ENCODE results near the gene OTOF. TPM values are rescaled to one million over a fixed set of nuclear protein-coding genes. Genes with fewer than 3 reads are reported as not detected.
A peak's percentile ranks its signal among the peaks of the same experiment; 100 is the strongest.

OTOF gene
- total and polyA plus RNA-seq, 9 of the 15 experiments (the other 6 are each of a cell fraction or from before 2014, with no cell fraction given), result 0.03 to 0.11 (median 0.06) TPM; not detected in 5

DNA sequence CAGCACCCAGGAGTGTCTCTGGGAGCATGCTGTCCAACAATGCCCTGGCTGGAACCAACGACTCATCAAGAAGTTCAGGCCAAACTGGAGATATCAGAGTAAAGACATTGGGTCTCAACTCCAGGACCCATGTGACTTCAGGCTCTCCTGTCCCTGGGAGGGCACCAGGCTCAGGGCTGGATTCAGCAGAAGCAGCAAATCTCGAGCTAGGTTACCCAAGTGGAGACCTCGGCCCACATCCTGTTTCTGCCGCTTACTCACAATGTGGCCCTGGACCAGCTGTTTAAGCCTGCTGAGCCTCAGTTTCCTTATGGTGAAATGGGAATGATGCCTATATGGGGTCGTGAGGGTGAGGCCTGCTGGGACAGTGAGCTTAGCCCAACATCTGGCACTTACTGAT, 9.3 kb upstream of the OTOF start:
- DNase-seq (ENCODE audit: extremely low read depth in 1 of 4, low spot score in 3 of 4) (no peak), ATAC-seq (no peak; the same call in 2 of the 3 replicates), FAIRE-seq (no peak)
- no peaks in the 10 kb centered on the region for H3K36me3 ChIP-seq (ENCODE audit: control insufficient read depth, insufficient read depth, low read length)
- no peaks in the 10 kb centered on the region; the same call in 1 of the 2 replicates for H3K9me3 ChIP-seq (replicated peaks; ENCODE audit: control insufficient read depth, insufficient read depth, low read depth, low read length)
- POLR2A ChIA-PET, result interaction anchor here (0.6 to 1.0 kb wide), 2 partner anchors 8 to 85 kb away, joined by 3 read pairs; partner anchors contain the start of gene DRC1
- H3K4me3 ChIP-seq, result no peak overlapping the region
- CTCF ChIA-PET (ENCODE audit: low intra/inter-chr PET ratio), result no interaction called here
- peaks cover under 1 to 11% of the 10 kb centered on the region in 2 experiments; a peak in 4 of 5 replicates for H3K4me1 ChIP-seq (replicated peaks in 1 of 2; ENCODE audit: control insufficient read depth in 2 of 2, insufficient read depth in 2 of 2, low read length in 2 of 2)
- WGBS (ENCODE audit: insufficient coverage, low coverage, missing lambda C conversion rate), result 2% methylated on average over 5 of the region's 5 CpGs
- H3K27me3 ChIP-seq (ENCODE audit: control insufficient read depth in 2 of 2, insufficient read depth in 2 of 2, low read length in 2 of 2), result peaks cover 2 to 47% of the 10 kb centered on the region in 2 experiments; a peak in 3 of 5 replicates
- no peaks in the 10 kb centered on the region for H3K9me1 ChIP-seq (ENCODE audit: control insufficient read depth, insufficient read depth, low read length)
- no peak overlapping the region for H3K4me2 ChIP-seq (ENCODE audit: insufficient read depth, low read length)
- in situ Hi-C loops (cut with MboI), result no loop called here
- H3K9ac ChIP-seq (ENCODE audit: insufficient read depth in 1 of 2, low read depth in 2 of 2, low read length in 2 of 2), result no peak overlapping the region
- H3K79me2 ChIP-seq (ENCODE audit: control insufficient read depth, insufficient read depth, low read length), result no peaks in the 10 kb centered on the region
- no peak overlapping the region for H2AFZ ChIP-seq (ENCODE audit: low read depth, low read length)
- TSS peak; percentile 95 for BruUV-seq (replicated peaks)
- no peak overlapping the region for H3K27ac ChIP-seq (ENCODE audit: extremely low read depth, low read depth, low read length)
- no peaks in the 10 kb centered on the region for H4K20me1 ChIP-seq (replicated peaks; ENCODE audit: control insufficient read depth, insufficient read depth, low read length)
- intact Hi-C loops (cut with micrococcal nuclease), result no loop called here
- TF ChIP-seq SIN3B (IDR thresholded peaks at IDR 0.05; ENCODE audit: low read depth) (no peak), CREBBP (IDR thresholded peaks at IDR 0.05; ENCODE audit: low read depth, low read length) (no peak), BCOR (IDR thresholded peaks at IDR 0.05) (no peak), PURB (CRISPR knock-in tag; IDR thresholded peaks at IDR 0.05; ENCODE audit: low read depth) (no peak), EWSR1 (IDR thresholded peaks at IDR 0.05; ENCODE audit: borderline replicate concordance, low read depth, partially characterized antibody) (no peak), NR2F6 (CRISPR knock-in tag; IDR thresholded peaks at IDR 0.05) (no peak), BRF1 (IDR thresholded peaks at IDR 0.05; ENCODE audit: borderline replicate concordance, extremely low read depth, insufficient read length) (no peak), FOXM1 (IDR thresholded peaks at IDR 0.05; ENCODE audit: low read depth) (no peak), FOXM1 (CRISPR knock-in tag; IDR thresholded peaks at IDR 0.05; ENCODE audit: low read depth) (no peak), ZNF197 (CRISPR knock-in tag; IDR thresholded peaks at IDR 0.05; ENCODE audit: low read depth) (no peak), TBP (optimal IDR thresholded peaks at IDR 0.05; ENCODE audit: low read depth, low read length) (peak; percentile 33), LEF1 (IDR thresholded peaks at IDR 0.05) (no peak), POLR2AphosphoS5 (IDR thresholded peaks at IDR 0.05; ENCODE audit: control insufficient read depth, insufficient read depth, low read depth, low read length) (peak; percentile 32)
- TF ChIP-seq, protein P1, sequence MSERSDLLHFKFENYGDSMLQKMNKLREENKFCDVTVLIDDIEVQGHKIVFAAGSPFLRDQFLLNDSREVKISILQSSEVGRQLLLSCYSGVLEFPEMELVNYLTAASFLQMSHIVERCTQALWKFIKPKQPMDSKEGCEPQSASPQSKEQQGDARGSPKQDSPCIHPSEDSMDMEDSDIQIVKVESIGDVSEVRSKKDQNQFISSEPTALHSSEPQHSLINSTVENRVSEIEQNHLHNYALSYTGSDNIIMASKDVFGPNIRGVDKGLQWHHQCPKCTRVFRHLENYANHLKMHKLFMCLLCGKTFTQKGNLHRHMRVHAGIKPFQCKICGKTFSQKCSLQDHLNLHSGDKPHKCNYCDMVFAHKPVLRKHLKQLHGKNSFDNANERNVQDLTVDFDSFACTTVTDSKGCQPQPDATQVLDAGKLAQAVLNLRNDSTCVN (CRISPR knock-in tag; IDR thresholded peaks at IDR 0.05), result no peak
- TF ChIP-seq, protein P2, sequence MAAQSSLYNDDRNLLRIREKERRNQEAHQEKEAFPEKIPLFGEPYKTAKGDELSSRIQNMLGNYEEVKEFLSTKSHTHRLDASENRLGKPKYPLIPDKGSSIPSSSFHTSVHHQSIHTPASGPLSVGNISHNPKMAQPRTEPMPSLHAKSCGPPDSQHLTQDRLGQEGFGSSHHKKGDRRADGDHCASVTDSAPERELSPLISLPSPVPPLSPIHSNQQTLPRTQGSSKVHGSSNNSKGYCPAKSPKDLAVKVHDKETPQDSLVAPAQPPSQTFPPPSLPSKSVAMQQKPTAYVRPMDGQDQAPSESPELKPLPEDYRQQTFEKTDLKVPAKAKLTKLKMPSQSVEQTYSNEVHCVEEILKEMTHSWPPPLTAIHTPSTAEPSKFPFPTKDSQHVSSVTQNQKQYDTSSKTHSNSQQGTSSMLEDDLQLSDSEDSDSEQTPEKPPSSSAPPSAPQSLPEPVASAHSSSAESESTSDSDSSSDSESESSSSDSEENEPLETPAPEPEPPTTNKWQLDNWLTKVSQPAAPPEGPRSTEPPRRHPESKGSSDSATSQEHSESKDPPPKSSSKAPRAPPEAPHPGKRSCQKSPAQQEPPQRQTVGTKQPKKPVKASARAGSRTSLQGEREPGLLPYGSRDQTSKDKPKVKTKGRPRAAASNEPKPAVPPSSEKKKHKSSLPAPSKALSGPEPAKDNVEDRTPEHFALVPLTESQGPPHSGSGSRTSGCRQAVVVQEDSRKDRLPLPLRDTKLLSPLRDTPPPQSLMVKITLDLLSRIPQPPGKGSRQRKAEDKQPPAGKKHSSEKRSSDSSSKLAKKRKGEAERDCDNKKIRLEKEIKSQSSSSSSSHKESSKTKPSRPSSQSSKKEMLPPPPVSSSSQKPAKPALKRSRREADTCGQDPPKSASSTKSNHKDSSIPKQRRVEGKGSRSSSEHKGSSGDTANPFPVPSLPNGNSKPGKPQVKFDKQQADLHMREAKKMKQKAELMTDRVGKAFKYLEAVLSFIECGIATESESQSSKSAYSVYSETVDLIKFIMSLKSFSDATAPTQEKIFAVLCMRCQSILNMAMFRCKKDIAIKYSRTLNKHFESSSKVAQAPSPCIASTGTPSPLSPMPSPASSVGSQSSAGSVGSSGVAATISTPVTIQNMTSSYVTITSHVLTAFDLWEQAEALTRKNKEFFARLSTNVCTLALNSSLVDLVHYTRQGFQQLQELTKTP (IDR thresholded peaks at IDR 0.05; ENCODE audit: low read depth in 1 of 2, partially characterized antibody in 2 of 2), result no peak
- TF ChIP-seq, protein P3, sequence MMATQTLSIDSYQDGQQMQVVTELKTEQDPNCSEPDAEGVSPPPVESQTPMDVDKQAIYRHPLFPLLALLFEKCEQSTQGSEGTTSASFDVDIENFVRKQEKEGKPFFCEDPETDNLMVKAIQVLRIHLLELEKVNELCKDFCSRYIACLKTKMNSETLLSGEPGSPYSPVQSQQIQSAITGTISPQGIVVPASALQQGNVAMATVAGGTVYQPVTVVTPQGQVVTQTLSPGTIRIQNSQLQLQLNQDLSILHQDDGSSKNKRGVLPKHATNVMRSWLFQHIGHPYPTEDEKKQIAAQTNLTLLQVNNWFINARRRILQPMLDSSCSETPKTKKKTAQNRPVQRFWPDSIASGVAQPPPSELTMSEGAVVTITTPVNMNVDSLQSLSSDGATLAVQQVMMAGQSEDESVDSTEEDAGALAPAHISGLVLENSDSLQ (IDR thresholded peaks at IDR 0.05), result no peak
- TF ChIP-seq, protein P4, sequence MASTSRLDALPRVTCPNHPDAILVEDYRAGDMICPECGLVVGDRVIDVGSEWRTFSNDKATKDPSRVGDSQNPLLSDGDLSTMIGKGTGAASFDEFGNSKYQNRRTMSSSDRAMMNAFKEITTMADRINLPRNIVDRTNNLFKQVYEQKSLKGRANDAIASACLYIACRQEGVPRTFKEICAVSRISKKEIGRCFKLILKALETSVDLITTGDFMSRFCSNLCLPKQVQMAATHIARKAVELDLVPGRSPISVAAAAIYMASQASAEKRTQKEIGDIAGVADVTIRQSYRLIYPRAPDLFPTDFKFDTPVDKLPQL (IDR thresholded peaks at IDR 0.05; ENCODE audit: extremely low read depth, insufficient read length), result peak; percentile 52
